ENCODE results near the gene SLC6A18. TPM values are rescaled to one million over a fixed set of nuclear protein-coding genes. Genes with fewer than 3 reads are reported as not detected.
"Not testable (repeated sequence)": the region's sequence is repeated elsewhere in the genome, so short reads cannot be mapped to it uniquely, and the experiment has no call there.

The SLC6A18 gene
- polyA plus RNA-seq, 1 donor, result not detected

GRCh38 chr5:1290956-1291355 lies 65.8 kb downstream of the SLC6A18 start:
- DNase-seq (ENCODE audit: low read depth), result not testable (repeated sequence)

- no peak for DNase-seq (ENCODE audit: low read depth)
Measured at GRCh38 chr5:1291611-1292080, 66.5 kb downstream of the SLC6A18 start.

- no peak for DNase-seq (ENCODE audit: low read depth)
Measured at GRCh38 chr5:1292139-1292538, 67.0 kb downstream of the SLC6A18 start.

GRCh38 chr5:1292846-1293415 lies 67.8 kb downstream of the SLC6A18 start:
- no peak for DNase-seq (ENCODE audit: low read depth)

GRCh38 chr5:1293416-1294205 lies 68.4 kb downstream of the SLC6A18 start:
- no peak for DNase-seq (ENCODE audit: low read depth)

- DNase-seq (ENCODE audit: low read depth), result no peak
Measured at GRCh38 chr5:1294206-1294834, 69.1 kb downstream of the SLC6A18 start.

GRCh38 chr5:1294835-1295649 lies 69.9 kb downstream of the SLC6A18 start, which contains the start of gene TERT:
TSS of gene TERT (minus strand) at chr5:1295068. CDS start at chr5:1294989, 79 bp downstream.
- DNase-seq (ENCODE audit: low read depth), result no peak

GRCh38 chr5:1295650-1296037 lies 70.5 kb downstream of the SLC6A18 start:
- no peak for DNase-seq (ENCODE audit: low read depth)

Other genes starting within 250 kb of the SLC6A18 start
- gene NKD2, start 216.6 kb upstream of the SLC6A18 start, polyA plus RNA-seq (ENCODE audit: insufficient read length), result 2.4 TPM
- gene SLC12A7, start 113.3 kb upstream of the SLC6A18 start, polyA plus RNA-seq (ENCODE audit: insufficient read length), result 8.0 TPM
- not detected for gene SLC6A19, start 23.8 kb upstream of the SLC6A18 start, polyA plus RNA-seq (ENCODE audit: insufficient read length)
- gene TERT, start 69.7 kb downstream of the SLC6A18 start, polyA plus RNA-seq (ENCODE audit: insufficient read length), result not detected
- gene CLPTM1L, start 119.7 kb downstream of the SLC6A18 start, polyA plus RNA-seq (ENCODE audit: insufficient read length), result 45.5 TPM
- gene SLC6A3, start 220.1 kb downstream of the SLC6A18 start, polyA plus RNA-seq (ENCODE audit: insufficient read length), result not detected

All from forelimb muscle (tissue), 1 donor.